Suprapubic skin (tissue), 4 donors: ENCODE data around the gene MAD2L2.

Experiments used
- EP300 ChIP-seq: sonication (generic); formaldehyde crosslinking; IDR thresholded peaks from one replicate; pipeline ENCODE4 v1.6.1; 2017; ENCODE audit warnings: antibody characterized with exemption
- POLR2A ChIP-seq, 2 donors: fragments of 450-650 bp; IDR thresholded peaks; one replicate each; pipeline ENCODE4 v1.6.1; 2017; ENCODE audit warnings: antibody characterized with exemption in 2 of 2, mild to moderate bottlenecking in 2 of 2, moderate library complexity in 2 of 2
- POLR2AphosphoS5 ChIP-seq, 3 donors: sonication (generic); formaldehyde crosslinking; IDR thresholded peaks; one replicate each; pipeline ENCODE4 v1.6.1; 2017; ENCODE audit warnings: antibody characterized with exemption in 3 of 3
- TF ChIP-seq, protein P1 (sequence below), 2 donors: fragments of 200-600 bp in 1 of 2; fragments of 450-650 bp in 1 of 2; sonication (generic) in 1 of 2; IDR thresholded peaks; one replicate each; pipeline ENCODE4 v1.5.1; 2016 to 2019; ENCODE audit warnings: antibody characterized with exemption in 2 of 2, mild to moderate bottlenecking in 1 of 2, moderate library complexity in 1 of 2

DNA sequence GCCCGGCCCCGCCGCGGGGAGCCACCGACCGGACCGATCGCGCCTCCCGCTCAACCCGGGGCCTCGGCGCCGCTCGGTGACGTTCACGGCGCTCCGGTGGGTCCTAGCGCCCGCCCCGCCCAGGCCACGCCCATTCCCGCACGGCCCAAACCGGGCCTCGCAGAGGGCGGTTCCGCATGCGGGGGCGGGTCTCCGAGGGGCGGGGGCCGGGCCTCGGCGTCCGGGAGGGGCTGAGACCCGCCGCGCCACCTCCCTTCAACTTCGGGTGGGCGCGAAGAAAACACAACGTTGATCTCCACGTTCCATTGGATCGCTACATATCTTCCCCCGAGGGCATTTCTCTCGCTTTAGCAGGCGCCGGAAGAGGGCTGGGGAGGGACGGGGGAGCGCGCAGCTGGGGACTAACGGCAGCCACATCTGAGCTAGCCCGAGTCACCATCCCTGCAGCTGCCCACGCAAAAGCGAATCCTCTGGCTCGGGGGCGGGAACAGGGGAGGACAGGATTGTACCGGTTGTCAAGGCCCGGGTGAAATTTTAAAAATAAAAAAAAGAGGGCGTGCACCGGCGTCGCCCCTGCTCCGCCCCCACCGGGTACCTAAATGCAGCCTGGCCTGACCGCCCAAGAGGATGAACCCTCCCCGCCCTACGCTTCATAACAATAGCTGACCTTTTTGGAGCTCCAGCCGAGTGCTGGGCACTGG is at the start of gene MAD2L2:
- TF ChIP-seq, protein P1, sequence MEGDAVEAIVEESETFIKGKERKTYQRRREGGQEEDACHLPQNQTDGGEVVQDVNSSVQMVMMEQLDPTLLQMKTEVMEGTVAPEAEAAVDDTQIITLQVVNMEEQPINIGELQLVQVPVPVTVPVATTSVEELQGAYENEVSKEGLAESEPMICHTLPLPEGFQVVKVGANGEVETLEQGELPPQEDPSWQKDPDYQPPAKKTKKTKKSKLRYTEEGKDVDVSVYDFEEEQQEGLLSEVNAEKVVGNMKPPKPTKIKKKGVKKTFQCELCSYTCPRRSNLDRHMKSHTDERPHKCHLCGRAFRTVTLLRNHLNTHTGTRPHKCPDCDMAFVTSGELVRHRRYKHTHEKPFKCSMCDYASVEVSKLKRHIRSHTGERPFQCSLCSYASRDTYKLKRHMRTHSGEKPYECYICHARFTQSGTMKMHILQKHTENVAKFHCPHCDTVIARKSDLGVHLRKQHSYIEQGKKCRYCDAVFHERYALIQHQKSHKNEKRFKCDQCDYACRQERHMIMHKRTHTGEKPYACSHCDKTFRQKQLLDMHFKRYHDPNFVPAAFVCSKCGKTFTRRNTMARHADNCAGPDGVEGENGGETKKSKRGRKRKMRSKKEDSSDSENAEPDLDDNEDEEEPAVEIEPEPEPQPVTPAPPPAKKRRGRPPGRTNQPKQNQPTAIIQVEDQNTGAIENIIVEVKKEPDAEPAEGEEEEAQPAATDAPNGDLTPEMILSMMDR (IDR thresholded peaks at IDR 0.05): no peak
- TF ChIP-seq POLR2A (IDR thresholded peaks at IDR 0.05): no peak
- no peak for TF ChIP-seq EP300
- no peak for TF ChIP-seq POLR2AphosphoS5 (IDR thresholded peaks at IDR 0.05)
